GM10847 (cell line): ENCODE data around the gene ST3GAL3.

Experiments
- POLR2A ChIP-seq: IDR thresholded peaks from 2 replicates; pipeline ENCODE4 v1.6.1; 2011; ENCODE audit not compliant: insufficient read length; ENCODE audit errors: extremely low read depth

ST3GAL3 gene

GRCh38 chr1:43880604-43881003 is 173.3 kb downstream of the ST3GAL3 start:
- no peak for TF ChIP-seq POLR2A

- TF ChIP-seq POLR2A, result no peak
Measured at GRCh38 chr1:43881415-43881814, 174.1 kb downstream of the ST3GAL3 start.

- no peak for TF ChIP-seq POLR2A
Measured at GRCh38 chr1:43882763-43883162, 175.4 kb downstream of the ST3GAL3 start.

GRCh38 chr1:43883321-43883720 is 176.0 kb downstream of the ST3GAL3 start:
- no peak for TF ChIP-seq POLR2A

GRCh38 chr1:43885279-43885801 is 178.0 kb downstream of the ST3GAL3 start:
- TF ChIP-seq POLR2A, result no peak

- TF ChIP-seq POLR2A, result no peak
Measured at GRCh38 chr1:43887748-43888147, 180.4 kb downstream of the ST3GAL3 start.

GRCh38 chr1:43890815-43891214 is 183.5 kb downstream of the ST3GAL3 start:
- TF ChIP-seq POLR2A, result no peak

GRCh38 chr1:43893006-43893405 is 185.7 kb downstream of the ST3GAL3 start:
- no peak for TF ChIP-seq POLR2A

- TF ChIP-seq POLR2A, result no peak
Measured at GRCh38 chr1:43898981-43899380, 191.6 kb downstream of the ST3GAL3 start.

GRCh38 chr1:43900386-43900785 is 193.1 kb downstream of the ST3GAL3 start:
- no peak for TF ChIP-seq POLR2A

- TF ChIP-seq POLR2A, result no peak
Measured at GRCh38 chr1:43901196-43901961, 194.0 kb downstream of the ST3GAL3 start.

GRCh38 chr1:43902058-43902831 is 194.9 kb downstream of the ST3GAL3 start:
- TF ChIP-seq POLR2A, result no peak

- no peak for TF ChIP-seq POLR2A
Measured at GRCh38 chr1:43904660-43905551, 197.6 kb downstream of the ST3GAL3 start.

GRCh38 chr1:43908226-43908625 is 200.9 kb downstream of the ST3GAL3 start:
- TF ChIP-seq POLR2A, result no peak

GRCh38 chr1:43908858-43909257 is 201.5 kb downstream of the ST3GAL3 start:
- no peak for TF ChIP-seq POLR2A

- TF ChIP-seq POLR2A, result no peak
Measured at GRCh38 chr1:43910343-43910742, 203.0 kb downstream of the ST3GAL3 start.

GRCh38 chr1:43912607-43913006 is 205.3 kb downstream of the ST3GAL3 start:
- TF ChIP-seq POLR2A, result no peak
